MM.1S (cell line): Measurements from ENCODE around the gene AGBL4.

Experiments
- DNase-seq: peaks from one replicate; pipeline ENCODE4 v3.0.0-alpha.2; 2015
- H2AFZ ChIP-seq: fragments of 300-600 bp; sonication (generic); 2 replicates; pipeline ENCODE4 v1.6.0; 2016; ENCODE audit warnings: antibody characterized with exemption, low read length
- H3F3A ChIP-seq: fragments of 300-600 bp; sonication (generic); 2 replicates; pipeline ENCODE4 v1.6.1; 2016; ENCODE audit warnings: mild to moderate bottlenecking, antibody characterized with exemption, low read length, moderate library complexity, mixed read lengths; ENCODE audit not compliant: insufficient read depth
- H3K27ac ChIP-seq: fragments of 300-600 bp; sonication (generic); 2 replicates; pipeline ENCODE4 v1.5.1; 2016; ENCODE audit warnings: mild to moderate bottlenecking, low read length
- H3K27me3 ChIP-seq: fragments of 300-600 bp; sonication (generic); replicated peaks from 2 replicates; pipeline ENCODE4 v1.6.0; 2016; ENCODE audit warnings: low read length; ENCODE audit not compliant: insufficient read depth
- H3K36me3 ChIP-seq: fragments of 300-600 bp; sonication (generic); replicated peaks from 2 replicates; pipeline ENCODE4 v1.6.1; 2016; ENCODE audit warnings: mild to moderate bottlenecking, low read length, mixed read lengths; ENCODE audit not compliant: insufficient read depth
- H3K4me1 ChIP-seq: fragments of 300-600 bp; sonication (generic); 2 replicates; pipeline ENCODE4 v1.6.1; 2016; ENCODE audit warnings: low read length, mixed read lengths
- H3K4me2 ChIP-seq: fragments of 300-600 bp; sonication (generic); 2 replicates; pipeline ENCODE4 v1.6.0; 2016; ENCODE audit warnings: low read depth, low read length
- H3K4me3 ChIP-seq: fragments of 300-600 bp; sonication (generic); 2 replicates; pipeline ENCODE4 v1.5.1; 2016; ENCODE audit warnings: low read length, mixed read lengths
- H3K79me2 ChIP-seq: fragments of 300-600 bp; sonication (generic); 2 replicates; pipeline ENCODE4 v1.6.1; 2016; ENCODE audit warnings: mixed run types, low read length, mixed read lengths
- H3K9ac ChIP-seq: fragments of 300-600 bp; sonication (generic); 2 replicates; pipeline ENCODE4 v1.6.1; 2016; ENCODE audit warnings: low read length, mixed read lengths
- H3K9me2 ChIP-seq: fragments of 300-600 bp; sonication (generic); replicated peaks from 2 replicates; pipeline ENCODE4 v1.6.1; 2016; ENCODE audit warnings: mild to moderate bottlenecking, low read length, mixed read lengths; ENCODE audit not compliant: insufficient read depth
- H3K9me3 ChIP-seq: fragments of 300-600 bp; sonication (generic); replicated peaks from 2 replicates; pipeline ENCODE4 v1.6.1; 2016; ENCODE audit warnings: mild to moderate bottlenecking, low read length, mixed read lengths; ENCODE audit not compliant: insufficient read depth
- H4K20me1 ChIP-seq: fragments of 300-600 bp; sonication (generic); 2 replicates; pipeline ENCODE4 v1.6.1; 2016; ENCODE audit warnings: mild to moderate bottlenecking, low read length, moderate library complexity, mixed read lengths; ENCODE audit not compliant: insufficient read depth
- EZH2 ChIP-seq: fragments of 300-600 bp; sonication (generic); optimal IDR thresholded peaks from 2 replicates; pipeline ENCODE3; 2017; ENCODE audit warnings: low read depth, mild to moderate bottlenecking, antibody characterized with exemption, low read length, mixed read lengths
- EZH2phosphoT487 ChIP-seq: fragments of 300-600 bp; sonication (generic); IDR thresholded peaks from 2 replicates; pipeline ENCODE4 v1.6.1; 2018; ENCODE audit warnings: antibody characterized with exemption, low read length
- TF ChIP-seq, protein P1 (sequence below): fragments of 300-600 bp; sonication (generic); IDR thresholded peaks from 2 replicates; pipeline ENCODE4 v1.5.1; 2016; ENCODE audit warnings: antibody characterized with exemption, low read length, mixed read lengths

Gene AGBL4

DNA sequence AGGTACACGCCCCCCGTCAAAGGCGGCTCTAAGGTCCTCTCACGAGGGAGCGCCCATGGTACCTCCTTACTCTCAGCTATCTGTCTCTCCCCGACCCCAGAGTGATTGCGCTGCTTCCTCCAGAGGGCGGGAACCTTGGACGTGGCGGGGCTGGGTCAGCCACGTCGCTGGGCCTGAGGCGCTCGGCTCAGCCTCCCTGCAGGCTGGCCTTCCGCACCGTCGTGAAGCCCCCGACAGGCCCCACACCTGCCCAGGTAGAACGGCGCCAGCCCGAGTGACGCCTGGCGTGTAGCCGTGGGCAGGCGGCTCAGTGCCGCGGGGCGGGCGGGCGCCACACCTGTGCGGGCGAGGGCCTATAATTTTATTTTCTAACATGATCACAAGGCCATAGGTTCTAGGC is 1124.9 kb downstream of the AGBL4 start:
- Histone ChIP-seq H3K4me1 (no peaks in the 10 kb centered on the region), H3K9me3 (no peaks in the 10 kb centered on the region), H4K20me1 (no peaks in the 10 kb centered on the region), H3F3A (no peaks in the 10 kb centered on the region), H2AFZ (no peak overlapping the region), H3K9ac (no peak overlapping the region), H3K79me2 (no peaks in the 10 kb centered on the region), H3K4me2 (no peak overlapping the region), H3K27me3 (no peaks in the 10 kb centered on the region), H3K9me2 (no peaks in the 10 kb centered on the region), H3K27ac (no peak overlapping the region), H3K36me3 (no peaks in the 10 kb centered on the region), H3K4me3 (no peak overlapping the region)
- no peak for DNase-seq
- TF ChIP-seq, protein P1, sequence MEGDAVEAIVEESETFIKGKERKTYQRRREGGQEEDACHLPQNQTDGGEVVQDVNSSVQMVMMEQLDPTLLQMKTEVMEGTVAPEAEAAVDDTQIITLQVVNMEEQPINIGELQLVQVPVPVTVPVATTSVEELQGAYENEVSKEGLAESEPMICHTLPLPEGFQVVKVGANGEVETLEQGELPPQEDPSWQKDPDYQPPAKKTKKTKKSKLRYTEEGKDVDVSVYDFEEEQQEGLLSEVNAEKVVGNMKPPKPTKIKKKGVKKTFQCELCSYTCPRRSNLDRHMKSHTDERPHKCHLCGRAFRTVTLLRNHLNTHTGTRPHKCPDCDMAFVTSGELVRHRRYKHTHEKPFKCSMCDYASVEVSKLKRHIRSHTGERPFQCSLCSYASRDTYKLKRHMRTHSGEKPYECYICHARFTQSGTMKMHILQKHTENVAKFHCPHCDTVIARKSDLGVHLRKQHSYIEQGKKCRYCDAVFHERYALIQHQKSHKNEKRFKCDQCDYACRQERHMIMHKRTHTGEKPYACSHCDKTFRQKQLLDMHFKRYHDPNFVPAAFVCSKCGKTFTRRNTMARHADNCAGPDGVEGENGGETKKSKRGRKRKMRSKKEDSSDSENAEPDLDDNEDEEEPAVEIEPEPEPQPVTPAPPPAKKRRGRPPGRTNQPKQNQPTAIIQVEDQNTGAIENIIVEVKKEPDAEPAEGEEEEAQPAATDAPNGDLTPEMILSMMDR: no peak
- no peak for TF ChIP-seq EZH2phosphoT487
- no peak for TF ChIP-seq EZH2

DNA sequence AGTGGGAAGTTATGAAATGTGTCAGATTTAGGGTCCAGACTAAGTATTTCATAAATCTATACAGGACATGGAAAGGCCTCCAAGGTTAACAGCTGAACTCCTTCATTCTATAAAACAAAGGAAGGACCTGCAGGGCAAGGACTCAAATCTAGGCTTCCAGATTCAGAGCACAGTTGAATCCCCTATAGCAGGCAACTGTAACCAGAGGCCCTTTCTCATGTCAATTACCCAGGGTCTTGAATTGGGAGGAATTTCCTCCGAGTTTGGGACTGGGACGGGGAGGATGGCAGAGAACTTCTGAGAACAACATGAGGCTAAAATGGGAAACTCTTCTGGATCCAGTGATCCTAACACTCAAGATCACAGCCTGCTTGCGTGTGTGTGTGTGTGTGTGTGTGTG is 1134.1 kb downstream of the AGBL4 start:
- Histone ChIP-seq H3K9me3 (no peaks in the 10 kb centered on the region), H3K4me1 (no peaks in the 10 kb centered on the region), H3K27me3 (no peaks in the 10 kb centered on the region), H3K9ac (no peak overlapping the region), H3K4me2 (no peak overlapping the region), H3K36me3 (no peaks in the 10 kb centered on the region), H4K20me1 (no peaks in the 10 kb centered on the region), H3K9me2 (no peaks in the 10 kb centered on the region), H3K79me2 (no peaks in the 10 kb centered on the region), H3K27ac (no peak overlapping the region), H3K4me3 (no peak overlapping the region), H2AFZ (no peak overlapping the region), H3F3A (no peaks in the 10 kb centered on the region)
- DNase-seq: no peak
- TF ChIP-seq EZH2phosphoT487 (no peak), EZH2 (no peak)
- TF ChIP-seq, protein P1: no peak

DNA sequence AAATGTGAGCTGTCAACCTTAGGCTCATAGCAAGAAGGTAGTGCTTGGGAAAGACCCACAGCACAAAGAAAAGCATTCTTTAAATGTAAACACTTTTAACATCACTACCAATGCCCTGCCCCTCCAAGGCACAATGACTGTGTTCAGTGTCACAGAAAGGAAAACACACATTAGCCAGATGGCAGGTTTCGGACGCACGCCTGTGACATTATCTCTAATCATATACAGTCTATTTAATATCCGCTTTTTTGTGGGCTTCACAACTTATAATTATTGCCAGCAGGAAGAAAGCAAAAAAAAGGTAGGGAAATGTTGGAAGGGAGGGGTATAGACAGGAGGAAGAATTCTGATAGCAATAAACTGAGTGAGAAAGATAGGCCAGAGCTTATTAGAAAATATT is 1134.7 kb downstream of the AGBL4 start:
- TF ChIP-seq, protein P1: no peak
- TF ChIP-seq EZH2 (no peak), EZH2phosphoT487 (no peak)
- no peaks in the 10 kb centered on the region for H3K9me3 ChIP-seq
- DNase-seq: no peak

More for the DNA sequence above, 1134.7 kb downstream of the AGBL4 start:
- no peak overlapping the region for H2AFZ ChIP-seq
- H3K9ac ChIP-seq: no peak overlapping the region
- no peak overlapping the region for H3K4me3 ChIP-seq
- no peaks in the 10 kb centered on the region for H3K79me2 ChIP-seq
- no peaks in the 10 kb centered on the region for H3K9me2 ChIP-seq
- H3K27ac ChIP-seq: no peak overlapping the region
- no peaks in the 10 kb centered on the region for H3K4me1 ChIP-seq
- H3K27me3 ChIP-seq: no peaks in the 10 kb centered on the region
- no peaks in the 10 kb centered on the region for H3K36me3 ChIP-seq
- H4K20me1 ChIP-seq: no peaks in the 10 kb centered on the region
- H3K4me2 ChIP-seq: no peak overlapping the region
- no peaks in the 10 kb centered on the region for H3F3A ChIP-seq
